Neural crest cell (in vitro differentiated cells): ENCODE measurements around the gene KCNMA1. TPM values are rescaled to one million over a fixed set of nuclear protein-coding genes. Genes with fewer than 3 reads are reported as not detected.

Experiments used
- DNase-seq: peaks from one replicate; pipeline ENCODE4 v3.0.0; 2021; ENCODE audit warnings: low read depth, mixed read lengths, low spot score
- H3K27ac Mint-ChIP-seq: one replicate; pipeline ENCODE4 v1.8.0; 2021; ENCODE audit warnings: mild to moderate bottlenecking, mixed read lengths; ENCODE audit not compliant: unreplicated experiment
- H3K27me3 Mint-ChIP-seq: 2 replicates; pipeline ENCODE4 v1.8.0; 2021; ENCODE audit warnings: low read depth, mild to moderate bottlenecking, mixed read lengths
- H3K36me3 Mint-ChIP-seq: 2 replicates; pipeline ENCODE4 v1.8.0; 2021; ENCODE audit warnings: low read depth, mild to moderate bottlenecking, mixed read lengths
- H3K4me1 Mint-ChIP-seq: 2 replicates; pipeline ENCODE4 v1.8.0; 2021; ENCODE audit warnings: mixed read lengths
- H3K4me3 Mint-ChIP-seq: one replicate; pipeline ENCODE4 v1.8.0; 2021; ENCODE audit warnings: mild to moderate bottlenecking, mixed read lengths
- H3K9me3 Mint-ChIP-seq: 2 replicates; pipeline ENCODE4 v1.8.0; 2021; ENCODE audit warnings: mixed read lengths
- CTCF ChIP-seq: fragments of 200-600 bp; sonication (generic); conservative IDR thresholded peaks from 2 replicates; pipeline ENCODE4 v1.5.0; 2021; ENCODE audit warnings: antibody characterized with exemption, mild to moderate bottlenecking
- total RNA-seq: library from RNA; stranded (reverse); gene quantifications from 2 replicates; pipeline ENCODE4 v1.2.1, GENCODE V29; 2021

The KCNMA1 gene
- total RNA-seq, 1 donor from 2014 or later = 1.7 TPM

- H3K4me1 Mint-ChIP-seq = peaks cover 4% of the 10 kb centered on the region
- no peak for TF ChIP-seq CTCF
- H3K9me3 Mint-ChIP-seq = no peaks in the 10 kb centered on the region
- no peaks in the 10 kb centered on the region for H3K27me3 Mint-ChIP-seq
- H3K4me3 Mint-ChIP-seq = no peak overlapping the region
- no peak overlapping the region for H3K27ac Mint-ChIP-seq
- no peaks in the 10 kb centered on the region for H3K36me3 Mint-ChIP-seq
- DNase-seq = no peak
Measured at GRCh38 chr10:77446700-77447099, 190.9 kb downstream of the KCNMA1 start.

DNA sequence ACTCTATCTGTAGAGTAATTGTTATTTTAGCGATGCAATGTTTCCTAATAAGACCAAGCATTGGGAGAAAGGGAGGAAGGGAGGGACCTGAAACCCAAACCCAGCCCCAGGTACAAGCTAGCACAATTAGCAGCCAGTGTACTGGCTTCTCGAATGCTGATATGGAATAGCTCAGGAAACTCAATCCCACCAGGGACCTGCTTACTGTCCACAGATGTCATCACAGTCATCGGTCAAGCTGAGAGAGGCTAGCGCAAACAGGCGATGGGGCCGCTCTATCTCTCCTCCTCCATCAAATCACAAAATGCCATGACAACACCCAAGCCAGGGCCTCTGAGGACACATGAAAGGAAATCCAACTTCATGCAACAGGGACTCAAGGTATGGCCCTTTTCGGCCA, 192.1 kb downstream of the KCNMA1 start:
- Mint-ChIP-seq H3K27ac (no peak overlapping the region), H3K27me3 (no peaks in the 10 kb centered on the region), H3K9me3 (no peaks in the 10 kb centered on the region), H3K4me3 (no peak overlapping the region), H3K4me1 (peaks cover 8% of the 10 kb centered on the region), H3K36me3 (no peaks in the 10 kb centered on the region)
- TF ChIP-seq CTCF = no peak
- no peak for DNase-seq

- Mint-ChIP-seq H3K27ac (no peak overlapping the region), H3K9me3 (no peaks in the 10 kb centered on the region), H3K4me3 (no peak overlapping the region), H3K4me1 (peaks cover 13% of the 10 kb centered on the region), H3K27me3 (no peaks in the 10 kb centered on the region), H3K36me3 (no peaks in the 10 kb centered on the region)
- DNase-seq = no peak
- no peak for TF ChIP-seq CTCF
Measured at GRCh38 chr10:77444041-77444440, 193.6 kb downstream of the KCNMA1 start.

- DNase-seq = no peak
- H3K27me3 Mint-ChIP-seq = no peaks in the 10 kb centered on the region
- H3K27ac Mint-ChIP-seq = no peak overlapping the region
- H3K4me3 Mint-ChIP-seq = no peak overlapping the region
- no peaks in the 10 kb centered on the region for H3K9me3 Mint-ChIP-seq
- no peaks in the 10 kb centered on the region for H3K36me3 Mint-ChIP-seq
- H3K4me1 Mint-ChIP-seq = peaks cover 10% of the 10 kb centered on the region
- TF ChIP-seq CTCF = no peak
Measured at GRCh38 chr10:77442699-77443189, 194.9 kb downstream of the KCNMA1 start.

DNA sequence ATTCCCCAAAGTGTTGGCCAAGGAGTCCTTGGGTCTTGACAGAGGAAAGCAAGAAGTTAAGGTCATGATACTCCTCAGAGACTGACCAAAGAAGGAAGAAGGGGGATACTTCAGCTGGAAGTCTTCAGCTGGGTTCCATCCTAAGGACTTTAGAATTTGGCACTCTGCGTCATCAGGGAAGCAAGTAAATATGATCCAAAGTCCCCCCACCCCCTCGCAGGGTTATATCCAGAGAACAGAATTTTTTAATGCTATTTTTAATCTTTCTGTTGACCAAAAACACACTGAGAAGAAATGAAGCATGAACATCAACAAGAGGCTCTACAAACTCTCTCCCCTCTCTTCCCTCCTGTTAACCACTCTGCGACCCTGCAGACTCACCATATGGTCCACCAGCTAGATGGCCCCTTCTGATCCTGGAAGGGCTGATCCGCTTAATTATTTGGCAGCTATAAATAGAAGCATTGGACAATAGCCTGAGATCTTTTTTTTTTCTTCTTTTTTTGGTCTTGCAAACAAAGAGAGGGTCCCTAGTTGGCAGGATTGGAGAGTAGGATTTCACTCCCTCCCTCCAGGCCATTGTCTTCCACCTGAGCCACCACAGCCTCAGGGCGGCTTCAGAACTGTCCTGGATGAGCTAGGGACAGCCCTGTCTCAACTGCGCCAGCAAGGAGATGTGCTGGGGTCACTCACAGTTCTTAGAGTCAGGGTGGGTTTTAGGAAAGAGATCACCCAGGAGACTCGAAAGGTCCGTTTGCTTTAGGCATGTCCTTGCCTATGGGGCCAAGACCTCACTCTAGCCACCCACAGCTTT, 196.0 kb downstream of the KCNMA1 start:
- no peak overlapping the region for H3K4me3 Mint-ChIP-seq
- DNase-seq = no peak
- peaks cover 10% of the 10 kb centered on the region for H3K4me1 Mint-ChIP-seq
- no peak overlapping the region for H3K27ac Mint-ChIP-seq
- H3K27me3 Mint-ChIP-seq = no peaks in the 10 kb centered on the region
- no peaks in the 10 kb centered on the region for H3K9me3 Mint-ChIP-seq
- no peak for TF ChIP-seq CTCF
- no peaks in the 10 kb centered on the region for H3K36me3 Mint-ChIP-seq
